ENCODE results near the gene RREB1.
"Not testable (repeated sequence)": the region's sequence is repeated elsewhere in the genome, so short reads cannot be mapped to it uniquely, and the experiment has no call there.

RREB1 gene

DNA sequence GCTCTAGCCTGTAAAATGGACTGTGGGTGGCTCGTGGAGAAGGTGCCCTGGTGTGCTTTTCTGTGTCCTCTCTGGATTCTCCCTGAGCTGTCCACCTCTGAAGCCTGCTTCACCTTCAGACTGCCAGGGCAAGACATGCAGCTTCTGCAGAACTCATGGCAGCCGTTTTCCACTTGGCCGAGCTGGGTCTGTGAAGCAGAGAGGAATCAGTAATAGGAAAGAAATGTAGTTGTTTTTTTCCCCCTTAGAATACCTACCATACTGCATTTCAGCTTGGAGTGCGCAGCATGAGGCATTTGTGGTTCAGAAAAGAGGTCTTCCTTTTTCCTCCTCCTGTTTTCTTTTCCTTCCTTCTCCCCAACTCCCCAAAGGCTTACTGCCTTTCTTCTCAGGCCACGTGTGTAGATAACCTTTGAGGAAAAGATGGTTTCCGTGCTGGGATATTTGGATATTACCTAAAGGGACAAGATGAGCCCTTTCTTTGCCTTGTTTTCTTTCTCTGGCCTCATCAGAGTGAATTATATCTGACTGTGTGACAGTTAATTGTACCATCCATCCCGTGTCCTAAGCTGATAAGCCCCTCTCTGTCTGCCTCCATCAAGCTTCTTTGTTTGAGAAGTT lies 39.4 kb downstream of the RREB1 start:
- DNase-seq, result no peak

DNA sequence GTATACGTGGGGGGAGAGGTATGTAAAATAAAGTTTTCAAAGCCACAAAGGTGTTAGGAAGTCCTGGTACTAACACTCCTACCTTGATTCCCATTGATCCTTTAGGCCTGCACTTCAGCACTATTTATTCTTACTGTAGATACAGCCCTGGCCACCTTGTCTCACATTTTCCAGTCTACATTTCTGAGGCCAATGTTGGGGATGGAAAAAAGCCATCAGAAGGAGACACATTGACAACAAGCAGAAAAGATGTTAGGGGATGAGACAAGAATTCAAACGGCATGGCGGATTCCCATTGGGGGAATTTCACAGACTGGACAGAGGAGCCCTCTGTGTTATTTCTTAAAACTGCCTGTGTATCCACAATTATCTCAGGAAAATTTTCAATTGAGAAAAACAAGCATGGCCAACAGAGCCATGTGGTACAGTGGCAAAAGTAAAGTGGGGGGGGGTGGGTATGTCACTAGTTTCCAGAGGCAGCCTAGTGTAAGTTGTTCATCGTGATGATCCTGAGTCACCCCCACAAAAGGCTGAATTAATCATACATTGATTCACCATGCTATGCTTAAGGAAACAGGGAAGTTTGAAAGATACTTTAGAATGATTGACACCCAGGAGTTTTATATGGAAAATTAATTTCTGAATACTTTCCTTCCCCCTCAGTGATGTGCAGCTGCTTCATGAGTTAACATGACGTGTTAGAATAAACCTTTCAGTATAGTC lies 40.5 kb downstream of the RREB1 start:
- DNase-seq, result no peak

GRCh38 chr6:7150381-7151064 lies 42.8 kb downstream of the RREB1 start:
- peak; percentile 68 for DNase-seq

- DNase-seq, result no peak
Observed at GRCh38 chr6:7151381-7151780, 43.6 kb downstream of the RREB1 start.

DNA sequence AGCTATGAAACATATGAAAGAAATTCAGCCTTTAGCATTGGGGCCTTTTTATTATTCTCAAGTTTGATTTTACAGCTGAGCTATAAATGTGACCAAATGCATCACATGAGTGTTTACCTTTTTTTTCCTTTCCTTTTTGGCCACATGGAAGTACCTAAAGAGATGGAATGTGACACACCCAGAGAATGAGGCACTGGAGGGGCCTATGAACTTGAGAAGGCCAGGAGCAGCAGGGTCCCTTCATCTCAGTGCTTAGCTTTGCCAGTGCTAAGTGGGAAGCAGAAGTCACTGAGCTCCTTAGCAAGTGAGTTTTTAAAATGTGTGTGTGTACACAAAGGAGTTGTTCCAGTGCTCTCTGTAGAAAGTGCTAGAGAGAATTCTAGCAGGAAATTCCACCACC lies 44.7 kb downstream of the RREB1 start:
- no peak for DNase-seq

GRCh38 chr6:7153789-7154188 lies 46.0 kb downstream of the RREB1 start:
- no peak for DNase-seq

DNA sequence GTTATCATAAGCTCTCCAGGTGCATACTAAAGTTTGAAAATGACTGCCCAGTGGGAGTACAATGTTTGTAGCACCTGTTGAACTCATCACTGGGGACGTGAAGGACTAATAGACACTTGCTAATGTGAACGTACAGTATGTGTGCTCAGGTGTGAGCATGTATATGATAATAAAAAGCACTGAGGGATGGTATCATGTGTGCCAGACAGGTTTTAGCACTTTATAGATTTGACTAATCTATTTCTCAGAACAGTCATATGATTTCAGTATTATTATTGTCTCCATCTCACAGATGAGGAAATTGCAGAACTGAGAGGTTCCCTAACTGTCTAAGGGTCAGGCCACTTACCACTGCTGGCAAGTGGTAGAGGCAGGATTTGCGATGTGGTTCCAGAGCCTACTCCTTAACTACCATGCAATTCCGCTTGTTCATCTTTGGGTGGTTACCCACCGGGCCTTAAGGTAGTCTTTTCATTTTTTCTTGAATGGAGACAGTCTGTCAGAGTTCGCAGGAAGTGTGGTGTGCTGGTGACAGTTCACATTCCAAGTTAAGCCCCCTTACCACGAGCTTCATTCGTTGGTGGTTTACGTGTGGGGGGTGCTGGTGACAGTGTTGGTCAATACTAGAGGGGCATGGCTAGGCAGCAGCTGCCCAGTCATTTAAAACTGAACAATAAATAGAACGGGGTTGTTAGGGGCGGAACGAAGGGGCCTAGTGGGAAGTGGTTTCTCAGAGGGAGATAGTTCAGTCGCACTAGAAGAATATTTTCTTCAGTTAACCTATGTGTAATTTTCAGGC lies 46.8 kb downstream of the RREB1 start:
- no peak for DNase-seq

- DNase-seq, result no peak
Observed at GRCh38 chr6:7155871-7156579, 48.3 kb downstream of the RREB1 start.

DNA sequence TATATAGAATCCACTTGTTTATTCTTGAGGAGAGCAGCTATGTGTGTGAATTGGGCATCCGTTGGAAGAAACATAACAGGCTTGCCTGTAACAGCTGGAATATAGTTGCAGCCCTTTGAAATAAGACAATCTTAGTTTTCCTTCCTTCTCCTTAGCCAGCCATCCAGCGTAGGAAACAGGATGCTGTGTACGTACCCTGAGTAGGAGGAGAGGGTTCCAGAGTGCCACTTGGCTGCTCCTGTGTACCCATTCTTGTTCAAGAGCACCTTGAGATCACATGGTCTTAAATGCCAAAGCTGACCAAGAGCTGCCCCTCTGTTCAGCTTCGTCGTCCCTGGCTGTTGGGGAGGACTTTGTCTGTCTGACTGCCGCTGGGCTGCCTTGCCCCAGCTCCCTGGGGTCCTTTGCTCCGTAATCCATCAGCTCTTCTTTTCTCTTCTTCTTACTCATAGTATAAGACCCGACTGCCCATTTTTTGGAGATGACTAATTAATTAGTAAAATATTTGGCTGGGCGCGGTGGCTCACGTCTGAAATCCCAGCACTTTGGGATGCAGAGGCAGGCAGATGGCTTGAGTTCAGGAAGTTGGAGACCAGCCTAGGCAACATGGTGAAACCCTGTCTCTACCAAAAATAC lies 49.0 kb downstream of the RREB1 start:
- DNase-seq, result no peak

- not testable (repeated sequence) for DNase-seq
Observed at GRCh38 chr6:7157307-7157706, 49.5 kb downstream of the RREB1 start.

- DNase-seq, result no peak
Observed at GRCh38 chr6:7157752-7158616, 50.2 kb downstream of the RREB1 start.

GRCh38 chr6:7159790-7160525 lies 52.2 kb downstream of the RREB1 start:
- no peak for DNase-seq

DNA sequence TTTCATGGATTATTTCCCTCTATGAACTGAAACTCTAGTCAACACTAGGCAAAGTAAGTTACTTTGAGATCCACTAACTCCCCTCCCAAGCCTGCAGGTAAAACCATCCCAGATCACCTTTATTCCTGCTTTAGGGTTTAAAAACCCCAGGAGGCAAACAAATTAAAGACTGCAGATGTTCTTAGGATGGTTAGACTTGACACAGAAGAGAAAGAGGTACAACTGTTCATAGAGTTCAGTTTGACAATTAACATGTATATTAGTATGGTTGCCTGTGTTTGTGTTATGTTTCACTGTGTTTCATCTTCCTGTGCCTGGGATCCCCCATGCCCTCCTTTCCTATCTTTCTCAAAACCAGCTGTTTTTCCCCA lies 53.5 kb downstream of the RREB1 start:
- no peak for DNase-seq

GRCh38 chr6:7161845-7162244 lies 54.1 kb downstream of the RREB1 start:
- no peak for DNase-seq

GRCh38 chr6:7163661-7164071 lies 55.9 kb downstream of the RREB1 start:
- no peak for DNase-seq

DNA sequence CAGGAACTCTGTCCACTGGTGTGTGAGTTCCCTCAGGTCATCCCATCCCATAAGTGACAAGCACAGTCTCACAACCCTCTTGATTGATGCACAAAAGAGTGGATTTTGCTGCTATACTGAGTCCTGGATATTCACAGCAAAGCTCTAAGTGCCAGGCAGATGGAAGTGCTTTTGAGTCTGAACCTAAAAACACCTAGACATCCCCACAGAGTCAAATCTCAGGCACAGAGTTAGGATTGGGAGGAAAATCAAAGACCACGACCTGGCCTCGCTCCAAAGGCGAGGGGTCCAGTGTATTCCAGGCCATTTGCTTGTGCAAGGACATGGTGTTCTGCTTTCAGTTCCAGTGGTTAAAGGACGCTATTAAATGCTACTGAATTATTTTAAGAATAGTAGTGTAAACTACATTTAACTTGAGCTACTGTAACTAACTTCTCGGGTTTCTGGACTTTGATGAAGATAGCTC lies 56.8 kb downstream of the RREB1 start:
- no peak for DNase-seq

GRCh38 chr6:7165002-7165889 lies 57.5 kb downstream of the RREB1 start:
- no peak for DNase-seq

DNA sequence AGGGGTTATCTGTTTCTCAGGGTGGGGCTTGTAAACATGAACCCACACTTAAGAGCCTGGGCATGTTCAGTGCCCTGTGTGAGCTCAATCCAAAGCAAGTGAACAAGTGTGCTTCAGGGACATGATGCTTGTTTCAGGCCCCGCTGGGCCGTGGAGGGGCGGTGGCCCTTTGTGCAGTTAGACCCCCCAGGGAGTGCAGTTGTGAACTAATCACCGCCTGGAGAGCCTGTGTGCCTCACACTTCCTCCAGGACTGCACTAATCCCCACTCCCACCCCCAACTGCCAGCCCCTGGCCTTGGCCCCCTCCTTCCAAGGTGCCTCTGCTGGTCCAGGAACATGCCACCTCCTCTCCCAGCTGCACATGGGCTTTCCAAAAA lies 58.1 kb downstream of the RREB1 start:
- peak; percentile 30 for DNase-seq
